Uterine smooth muscle cell (primary cell): ENCODE data around the gene TRIM7. TPM values are rescaled to one million over a fixed set of nuclear protein-coding genes. Genes with fewer than 3 reads are reported as not detected.

ENCODE experiments used
- total RNA-seq: library from RNA; depleted of rRNA; stranded (reverse); fragments of >200 nt; gene quantifications from 2 replicates; pipeline ENCODE4 v1.2.3, GENCODE V29; 2014

Gene TRIM7
- 2.1 and 2.4 TPM in 2 replicates for total RNA-seq

DNA sequence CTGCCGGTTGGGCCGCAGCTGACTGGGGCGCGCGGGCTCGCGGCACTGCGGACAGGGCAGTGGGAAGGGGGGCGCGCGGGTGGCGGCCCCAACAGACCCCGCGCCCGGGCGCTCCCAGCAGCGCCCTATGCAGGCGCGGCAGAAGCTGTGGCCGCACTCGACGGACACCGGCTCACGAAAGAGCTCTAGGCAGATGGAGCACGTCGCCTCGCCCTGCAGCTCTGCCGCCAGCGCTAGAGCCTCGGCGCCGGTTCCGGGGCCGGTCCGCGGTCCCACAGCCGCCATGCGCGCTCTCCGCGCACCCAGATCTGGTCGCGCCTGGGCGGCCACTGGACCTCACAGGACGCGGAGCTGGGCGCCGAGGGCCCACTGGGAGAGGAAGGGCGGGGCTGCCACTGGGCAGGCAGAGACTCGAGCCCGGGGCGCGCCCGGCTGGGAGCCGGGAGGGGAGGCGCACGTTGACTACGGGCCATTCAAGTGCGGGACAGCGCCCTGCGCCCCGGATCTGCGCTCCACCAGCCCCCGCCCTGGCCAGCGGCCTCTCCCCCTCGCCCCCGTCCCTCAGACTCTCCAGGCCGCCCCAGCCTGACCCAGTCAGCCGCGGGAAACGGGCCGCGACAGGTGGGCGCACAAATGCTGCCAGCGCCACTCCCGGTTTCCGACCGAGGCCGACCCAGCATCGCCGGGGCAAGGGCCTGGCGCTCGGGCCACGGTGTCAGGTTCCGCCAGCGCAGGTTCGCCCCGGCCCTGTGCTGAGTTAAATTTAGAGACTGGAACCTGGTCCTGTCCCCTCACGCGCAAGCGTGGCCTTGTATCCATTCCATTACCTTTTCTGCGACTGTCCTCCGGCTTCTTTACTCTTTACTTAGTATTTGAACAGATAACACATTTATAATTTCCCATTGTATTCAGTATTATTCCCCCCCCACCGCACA, at the start of gene TRIM7:
TRIM7 (minus strand) TSS at position 371 of the 935 bp plus-strand sequence; CDS start at position 285, 86 bp downstream.

DNA sequence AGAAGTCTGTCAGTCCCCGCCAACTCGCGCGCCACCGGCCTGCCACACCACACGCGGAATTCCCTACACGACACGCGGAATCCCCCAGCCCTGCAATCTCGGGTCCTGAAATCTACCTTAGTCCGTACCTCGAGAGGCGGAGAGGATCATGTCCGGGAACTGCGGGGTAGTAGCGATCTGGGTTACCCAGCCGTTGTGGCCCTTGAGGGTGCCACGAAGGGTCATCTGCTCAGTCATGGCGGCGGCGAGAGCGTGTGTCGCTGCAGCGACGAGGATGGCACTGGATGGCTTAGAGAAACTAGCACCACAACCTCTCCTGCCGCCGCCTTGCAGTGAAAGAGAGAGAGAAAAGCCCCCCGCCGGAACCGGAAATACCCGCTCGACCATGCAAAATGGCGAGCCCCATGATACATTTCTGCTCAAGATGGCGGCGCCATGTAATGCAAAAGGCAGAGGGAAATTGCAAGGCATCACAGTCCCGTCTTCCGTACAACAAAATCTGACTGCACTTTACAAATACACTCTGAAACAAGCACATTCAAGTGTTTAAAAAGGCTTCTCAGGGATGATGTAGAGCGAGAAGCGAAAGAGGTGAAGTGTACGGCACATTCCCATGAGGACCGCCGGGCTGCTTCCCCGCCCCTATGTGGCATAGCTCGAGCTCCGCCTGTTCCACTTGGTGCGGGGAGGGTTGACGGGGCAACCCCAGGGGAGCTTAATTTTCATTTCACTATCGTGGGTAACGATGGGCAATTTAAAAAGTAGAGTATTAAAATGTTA, 38.8 kb upstream of the TRIM7 start, which contains the start of gene RACK1:
RACK1 (minus strand) TSS at position 343 of the 780 bp plus-strand sequence; CDS start at position 237, 106 bp downstream.

DNA sequence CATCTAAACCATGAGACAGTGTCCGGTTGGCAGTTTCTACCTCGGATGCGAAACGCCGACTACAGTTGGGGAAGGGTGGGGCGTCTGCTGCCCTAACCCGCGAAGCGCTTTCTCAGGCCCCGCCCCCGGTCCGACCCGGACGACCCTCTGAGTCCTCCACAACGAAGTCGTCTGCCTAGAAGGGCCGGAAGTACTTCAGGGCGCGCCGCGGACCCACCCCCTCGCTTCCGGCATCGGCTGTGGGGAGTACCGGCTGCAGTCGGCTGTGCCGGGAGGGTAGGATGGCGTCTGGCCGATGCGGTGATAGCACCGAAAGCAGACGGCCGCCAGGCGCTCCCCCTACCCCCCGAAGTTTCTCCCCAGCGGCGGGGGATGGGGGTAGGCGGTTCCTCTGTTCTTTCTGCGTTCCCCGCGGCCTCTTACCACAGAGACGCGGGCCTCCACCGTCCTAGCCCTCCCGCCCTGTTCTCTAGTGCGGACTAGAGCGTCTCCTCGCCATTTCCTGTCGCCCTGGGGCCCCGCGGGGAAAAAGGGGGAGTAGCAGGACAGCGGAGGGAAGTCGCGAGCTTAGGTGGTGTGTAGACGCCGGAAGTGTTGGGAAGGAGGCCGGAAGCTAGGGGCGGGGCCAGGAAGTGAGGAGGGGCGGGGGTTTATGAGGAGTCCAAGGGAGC, 18.2 kb upstream of the TRIM7 start, which contains the start of gene TRIM41:
TRIM41 (plus strand) TSS at position 224 of the 671 bp plus-strand sequence. CDS start 719 bp downstream, outside the sequence.

DNA sequence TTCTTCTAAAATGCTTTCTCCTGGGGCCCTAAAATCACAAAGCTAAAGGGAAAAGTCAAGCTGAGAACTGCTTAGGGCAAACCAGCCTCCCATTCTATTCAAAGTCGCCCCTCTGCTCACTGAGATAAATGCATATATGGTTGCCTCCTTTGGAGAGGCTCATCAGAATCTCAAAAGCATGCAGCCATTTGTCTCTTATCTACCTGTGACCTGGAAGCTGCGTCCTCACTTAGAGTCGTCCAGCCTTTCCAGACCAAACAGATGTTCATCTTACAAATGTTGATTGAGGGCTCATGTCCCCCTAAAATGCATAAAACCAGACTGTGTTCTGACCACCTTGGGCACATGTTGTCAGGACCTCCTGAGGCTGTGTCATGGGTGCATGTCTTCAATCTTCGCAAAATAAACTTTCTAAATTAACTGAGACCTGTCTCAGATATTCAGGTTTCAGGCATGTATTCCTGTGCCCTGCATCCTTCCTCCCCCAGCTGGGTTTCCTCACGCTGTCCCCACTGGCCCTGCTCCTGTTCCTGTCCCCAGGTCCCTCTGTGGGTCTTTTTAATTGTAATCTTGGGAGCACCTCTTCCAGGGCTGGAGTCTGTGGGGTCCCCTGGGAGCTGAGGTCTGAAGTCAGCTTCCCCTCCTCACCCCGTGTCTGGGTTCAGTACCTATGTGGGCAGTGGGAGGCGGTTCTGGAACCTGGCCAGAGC, 57.9 kb downstream of the TRIM7 start, which contains the start of gene OR2V2:
OR2V2 (plus strand) TSS at position 660 of the 710 bp plus-strand sequence. CDS start 7,357 bp downstream, outside the sequence.

Other genes starting within 250 kb of the TRIM7 start
- gene BTNL3, start 216.3 kb downstream of the TRIM7 start, total RNA-seq = not detected in 2 replicates
- not detected in 2 replicates for gene BTNL9, start 164.9 kb downstream of the TRIM7 start, total RNA-seq
- gene OR2V1, start 74.0 kb downstream of the TRIM7 start, total RNA-seq = not detected in 2 replicates
- under 0.01 TPM in 1 of 2 replicates, not detected in the other for gene OR2V2, start 57.6 kb downstream of the TRIM7 start, total RNA-seq
- 16.6 TPM in 2 replicates for gene TRIM41, start 18.1 kb upstream of the TRIM7 start, total RNA-seq
- 3,885 and 4,249 TPM in 2 replicates for gene RACK1, start 38.7 kb upstream of the TRIM7 start, total RNA-seq
- 7.9 and 8.3 TPM in 2 replicates for gene TRIM52, start 55.9 kb upstream of the TRIM7 start, total RNA-seq
- 0.11 TPM in 1 of 2 replicates, not detected in the other for gene OR4F3, start 162.1 kb upstream of the TRIM7 start, total RNA-seq